ENCODE data around the gene NEURL4.
A peak's percentile ranks its signal among the peaks of the same experiment; 100 is the strongest.

The NEURL4 gene

GRCh38 chr17:7355573-7355972, 26.4 kb upstream of the NEURL4 start:
- no peak overlapping the region for H3K27ac Mint-ChIP-seq (ENCODE audit: low read depth)
- peaks cover 13% of the 10 kb centered on the region for H3K36me3 Mint-ChIP-seq (ENCODE audit: insufficient read depth)
- no peak for DNase-seq (ENCODE audit: low spot score in 2 of 2)
- no peak for ATAC-seq (replicated peaks; ENCODE audit: extremely low read depth, poor library complexity, severe bottlenecking)
- H3K27me3 Mint-ChIP-seq = no peaks in the 10 kb centered on the region
- H3K4me3 Mint-ChIP-seq = no peak overlapping the region
- no peaks in the 10 kb centered on the region for H3K9me3 Mint-ChIP-seq
- H3K4me1 Mint-ChIP-seq = peaks cover 37% of the 10 kb centered on the region

GRCh38 chr17:7355053-7355452, 25.9 kb upstream of the NEURL4 start, which contains the start of gene TMEM95:
Gene TMEM95, plus strand, starts transcription at chr17:7355156. Its CDS starts 49 bp downstream, at chr17:7355205.
- Mint-ChIP-seq H3K27me3 (no peaks in the 10 kb centered on the region), H3K4me3 (no peak within 1 kb of the TSS), H3K27ac (ENCODE audit: low read depth) (peak within 1 kb of the TSS; percentile 74), H3K9me3 (no peaks in the 10 kb centered on the region), H3K36me3 (ENCODE audit: insufficient read depth) (peaks cover 13% of the 10 kb centered on the region), H3K4me1 (peaks cover 42% of the 10 kb centered on the region)
- DNase-seq (ENCODE audit: low spot score in 2 of 2) = no peak
- ATAC-seq (replicated peaks; ENCODE audit: extremely low read depth, poor library complexity, severe bottlenecking) = no peak

- peak overlapping the region; percentile 74 for H3K27ac Mint-ChIP-seq (ENCODE audit: low read depth)
- no peak overlapping the region for H3K4me3 Mint-ChIP-seq
- DNase-seq (ENCODE audit: low spot score in 2 of 2) (no peak), ATAC-seq (replicated peaks; ENCODE audit: extremely low read depth, poor library complexity, severe bottlenecking) (no peak)
- peaks cover 15% of the 10 kb centered on the region for H3K36me3 Mint-ChIP-seq (ENCODE audit: insufficient read depth)
- no peaks in the 10 kb centered on the region for H3K27me3 Mint-ChIP-seq
- H3K9me3 Mint-ChIP-seq = no peaks in the 10 kb centered on the region
- H3K4me1 Mint-ChIP-seq = peaks cover 48% of the 10 kb centered on the region
Measured at GRCh38 chr17:7354262-7354843, 25.2 kb upstream of the NEURL4 start.

GRCh38 chr17:7352910-7353635, 23.9 kb upstream of the NEURL4 start:
- Mint-ChIP-seq H3K27ac (ENCODE audit: low read depth) (peak overlapping the region; percentile 96), H3K9me3 (no peaks in the 10 kb centered on the region), H3K4me1 (peaks cover 61% of the 10 kb centered on the region), H3K4me3 (peak overlapping the region; percentile 90), H3K36me3 (ENCODE audit: insufficient read depth) (peaks cover 19% of the 10 kb centered on the region), H3K27me3 (no peaks in the 10 kb centered on the region)
- DNase-seq (ENCODE audit: low spot score in 2 of 2) (no peak), ATAC-seq (replicated peaks; ENCODE audit: extremely low read depth, poor library complexity, severe bottlenecking) (no peak)

- Mint-ChIP-seq H3K4me3 (peak overlapping the region; percentile 90), H3K27ac (ENCODE audit: low read depth) (peak overlapping the region; percentile 96), H3K4me1 (peaks cover 63% of the 10 kb centered on the region), H3K9me3 (no peaks in the 10 kb centered on the region), H3K36me3 (ENCODE audit: insufficient read depth) (peaks cover 20% of the 10 kb centered on the region), H3K27me3 (no peaks in the 10 kb centered on the region)
- no peak for DNase-seq (ENCODE audit: low spot score in 2 of 2)
- ATAC-seq (replicated peaks; ENCODE audit: extremely low read depth, poor library complexity, severe bottlenecking) = no peak
Measured at GRCh38 chr17:7352503-7352889, 23.4 kb upstream of the NEURL4 start.

GRCh38 chr17:7351665-7352502, 22.7 kb upstream of the NEURL4 start, which contains the start of gene KCTD11:
Gene KCTD11, plus strand, starts transcription at chr17:7352162.
- Mint-ChIP-seq H3K9me3 (no peaks in the 10 kb centered on the region), H3K36me3 (ENCODE audit: insufficient read depth) (peaks cover 25% of the 10 kb centered on the region), H3K27me3 (no peaks in the 10 kb centered on the region), H3K27ac (ENCODE audit: low read depth) (peak within 1 kb of the TSS; percentile 96), H3K4me3 (peak within 1 kb of the TSS; percentile 90), H3K4me1 (peaks cover 68% of the 10 kb centered on the region)
- ATAC-seq (replicated peaks; ENCODE audit: extremely low read depth, poor library complexity, severe bottlenecking) (peak; percentile 50), DNase-seq (ENCODE audit: low spot score in 2 of 2) (peak; percentile 44 to 69)

GRCh38 chr17:7348478-7349242, 19.5 kb upstream of the NEURL4 start:
- Mint-ChIP-seq H3K4me1 (peaks cover 55% of the 10 kb centered on the region), H3K4me3 (no peak overlapping the region)
- DNase-seq (ENCODE audit: low spot score in 2 of 2) = no peak

GRCh38 chr17:7347630-7348477, 18.7 kb upstream of the NEURL4 start:
- Mint-ChIP-seq H3K4me3 (no peak overlapping the region), H3K36me3 (ENCODE audit: insufficient read depth) (peaks cover 44% of the 10 kb centered on the region), H3K4me1 (peaks cover 51% of the 10 kb centered on the region), H3K9me3 (no peaks in the 10 kb centered on the region), H3K27me3 (no peaks in the 10 kb centered on the region), H3K27ac (ENCODE audit: low read depth) (peak overlapping the region; percentile 82)
- ATAC-seq (replicated peaks; ENCODE audit: extremely low read depth, poor library complexity, severe bottlenecking) (no peak), DNase-seq (ENCODE audit: low spot score in 2 of 2) (no peak)

More at GRCh38 chr17:7348478-7349242, 19.5 kb upstream of the NEURL4 start:
- no peaks in the 10 kb centered on the region for H3K27me3 Mint-ChIP-seq
- peaks cover 39% of the 10 kb centered on the region for H3K36me3 Mint-ChIP-seq (ENCODE audit: insufficient read depth)
- ATAC-seq (replicated peaks; ENCODE audit: extremely low read depth, poor library complexity, severe bottlenecking) = no peak
- peak overlapping the region; percentile 82 for H3K27ac Mint-ChIP-seq (ENCODE audit: low read depth)
- no peaks in the 10 kb centered on the region for H3K9me3 Mint-ChIP-seq

GRCh38 chr17:7346761-7347614, 17.9 kb upstream of the NEURL4 start:
- H3K9me3 Mint-ChIP-seq = no peaks in the 10 kb centered on the region
- peaks cover 45% of the 10 kb centered on the region for H3K36me3 Mint-ChIP-seq (ENCODE audit: insufficient read depth)
- H3K4me3 Mint-ChIP-seq = no peak overlapping the region
- peak overlapping the region; percentile 29 for H3K27ac Mint-ChIP-seq (ENCODE audit: low read depth)
- DNase-seq (ENCODE audit: low spot score in 2 of 2) (no peak), ATAC-seq (replicated peaks; ENCODE audit: extremely low read depth, poor library complexity, severe bottlenecking) (no peak)
- peaks cover 44% of the 10 kb centered on the region for H3K4me1 Mint-ChIP-seq
- no peaks in the 10 kb centered on the region for H3K27me3 Mint-ChIP-seq

- no peak overlapping the region for H3K27ac Mint-ChIP-seq (ENCODE audit: low read depth)
- ATAC-seq (replicated peaks; ENCODE audit: extremely low read depth, poor library complexity, severe bottlenecking) (no peak), DNase-seq (ENCODE audit: low spot score in 2 of 2) (no peak)
- no peak overlapping the region for H3K4me3 Mint-ChIP-seq
- peaks cover 56% of the 10 kb centered on the region for H3K36me3 Mint-ChIP-seq (ENCODE audit: insufficient read depth)
- H3K27me3 Mint-ChIP-seq = no peaks in the 10 kb centered on the region
- H3K4me1 Mint-ChIP-seq = peaks cover 30% of the 10 kb centered on the region
- H3K9me3 Mint-ChIP-seq = no peaks in the 10 kb centered on the region
Measured at GRCh38 chr17:7343250-7343649, 14.1 kb upstream of the NEURL4 start.

GRCh38 chr17:7341842-7342241, 12.7 kb upstream of the NEURL4 start:
- no peak overlapping the region for H3K4me3 Mint-ChIP-seq

More at GRCh38 chr17:7341842-7342241, 12.7 kb upstream of the NEURL4 start:
- Mint-ChIP-seq H3K4me1 (peaks cover 35% of the 10 kb centered on the region), H3K9me3 (no peaks in the 10 kb centered on the region), H3K27me3 (no peaks in the 10 kb centered on the region), H3K36me3 (ENCODE audit: insufficient read depth) (peaks cover 55% of the 10 kb centered on the region), H3K27ac (ENCODE audit: low read depth) (no peak overlapping the region)
- ATAC-seq (replicated peaks; ENCODE audit: extremely low read depth, poor library complexity, severe bottlenecking) (no peak), DNase-seq (ENCODE audit: low spot score in 2 of 2) (no peak)
